ENCODE data around the gene CD2BP2. TPM values are rescaled to one million over a fixed set of nuclear protein-coding genes. Genes with fewer than 3 reads are reported as not detected.

CD2BP2 gene
- total and polyA plus RNA-seq, 2 of the 13 experiments (the other 11 are each of a cell fraction or from before 2014, with no cell fraction given) = 24.9 to 54.6 TPM

- TF ChIP-seq, protein P1, sequence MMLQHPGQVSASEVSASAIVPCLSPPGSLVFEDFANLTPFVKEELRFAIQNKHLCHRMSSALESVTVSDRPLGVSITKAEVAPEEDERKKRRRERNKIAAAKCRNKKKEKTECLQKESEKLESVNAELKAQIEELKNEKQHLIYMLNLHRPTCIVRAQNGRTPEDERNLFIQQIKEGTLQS (CRISPR knock-in tag; IDR thresholded peaks at IDR 0.05) = 0 out of 2 replicates have a peak, but pooled peaks have one; percentile 14
- TF ChIP-seq TBP (CRISPR knock-in tag; IDR thresholded peaks at IDR 0.05) (no peak), CCAR2 (optimal IDR thresholded peaks at IDR 0.05; ENCODE audit: low read depth, low read length) (peak; percentile 7), TIGD3 (CRISPR knock-in tag; IDR thresholded peaks at IDR 0.05; ENCODE audit: borderline replicate concordance) (no peak), ZFP36 (IDR thresholded peaks at IDR 0.05; ENCODE audit: borderline replicate concordance, low read depth, low read length, partially characterized antibody) (no peak), ZNF12 (CRISPR knock-in tag; IDR thresholded peaks at IDR 0.05) (no peak), BORCS8-MEF2B (CRISPR knock-in tag; IDR thresholded peaks at IDR 0.05) (peak; percentile 52; the same call in 1 of the 2 replicates), ZNF776 (CRISPR knock-in tag; IDR thresholded peaks at IDR 0.05) (no peak; the same call in 1 of the 2 replicates), ZNF431 (CRISPR knock-in tag; IDR thresholded peaks at IDR 0.05; ENCODE audit: borderline replicate concordance, low read depth) (peak; percentile 51; the same call in 1 of the 2 replicates), PREB (CRISPR knock-in tag; IDR thresholded peaks at IDR 0.05) (no peak), ZNF607 (CRISPR knock-in tag; IDR thresholded peaks at IDR 0.05; ENCODE audit: borderline replicate concordance) (no peak; the same call in 1 of the 2 replicates), ZKSCAN5 (CRISPR knock-in tag; IDR thresholded peaks at IDR 0.05) (no peak), HMG20B (CRISPR knock-in tag; conservative IDR thresholded peaks at IDR 0.05) (no peak; the same call in 1 of the 2 replicates), ZNF337 (CRISPR knock-in tag; IDR thresholded peaks at IDR 0.05; ENCODE audit: borderline replicate concordance, low read depth) (no peak; the same call in 1 of the 2 replicates), MTERF4 (CRISPR knock-in tag; IDR thresholded peaks at IDR 0.05) (peak; percentile 84; the same call in 1 of the 2 replicates), ISX (CRISPR knock-in tag; conservative IDR thresholded peaks at IDR 0.05) (peak; percentile 64; the same call in 1 of the 2 replicates), ZNF292 (CRISPR knock-in tag; IDR thresholded peaks at IDR 0.05; ENCODE audit: borderline replicate concordance, low read depth) (peak; percentile 22; the same call in 1 of the 2 replicates), PRMT3 (CRISPR knock-in tag; IDR thresholded peaks at IDR 0.05; ENCODE audit: borderline replicate concordance, low read depth) (no peak; the same call in 1 of the 2 replicates), AHR (CRISPR knock-in tag; IDR thresholded peaks at IDR 0.05) (no peak), POLR2G (IDR thresholded peaks at IDR 0.05; ENCODE audit: low read depth, low read length) (peak; percentile 74), MYC (CRISPR knock-in tag; IDR thresholded peaks at IDR 0.05; ENCODE audit: borderline replicate concordance) (peak; percentile 56; the same call in 1 of the 2 replicates), TBL1XR1 (IDR thresholded peaks at IDR 0.05; ENCODE audit: borderline replicate concordance, low read length, partially characterized antibody) (peak; percentile 42), MED13 (CRISPR knock-in tag; IDR thresholded peaks at IDR 0.05) (0 out of 2 replicates have a peak, but pooled peaks have one; percentile 38)
- TF ChIP-seq, protein P2, sequence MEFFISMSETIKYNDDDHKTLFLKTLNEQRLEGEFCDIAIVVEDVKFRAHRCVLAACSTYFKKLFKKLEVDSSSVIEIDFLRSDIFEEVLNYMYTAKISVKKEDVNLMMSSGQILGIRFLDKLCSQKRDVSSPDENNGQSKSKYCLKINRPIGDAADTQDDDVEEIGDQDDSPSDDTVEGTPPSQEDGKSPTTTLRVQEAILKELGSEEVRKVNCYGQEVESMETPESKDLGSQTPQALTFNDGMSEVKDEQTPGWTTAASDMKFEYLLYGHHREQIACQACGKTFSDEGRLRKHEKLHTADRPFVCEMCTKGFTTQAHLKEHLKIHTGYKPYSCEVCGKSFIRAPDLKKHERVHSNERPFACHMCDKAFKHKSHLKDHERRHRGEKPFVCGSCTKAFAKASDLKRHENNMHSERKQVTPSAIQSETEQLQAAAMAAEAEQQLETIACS (CRISPR knock-in tag; IDR thresholded peaks at IDR 0.05) = peak; percentile 56; the same call in 1 of the 2 replicates
These were observed at the start of gene CD2BP2 (continued) for GRCh38 chr16:30355144-30355953.
